Measurements from ENCODE around the gene RAC2.
"Not testable (repeated sequence)": the region's sequence is repeated elsewhere in the genome, so short reads cannot be mapped to it uniquely, and the experiment has no call there.

RAC2 gene

DNA sequence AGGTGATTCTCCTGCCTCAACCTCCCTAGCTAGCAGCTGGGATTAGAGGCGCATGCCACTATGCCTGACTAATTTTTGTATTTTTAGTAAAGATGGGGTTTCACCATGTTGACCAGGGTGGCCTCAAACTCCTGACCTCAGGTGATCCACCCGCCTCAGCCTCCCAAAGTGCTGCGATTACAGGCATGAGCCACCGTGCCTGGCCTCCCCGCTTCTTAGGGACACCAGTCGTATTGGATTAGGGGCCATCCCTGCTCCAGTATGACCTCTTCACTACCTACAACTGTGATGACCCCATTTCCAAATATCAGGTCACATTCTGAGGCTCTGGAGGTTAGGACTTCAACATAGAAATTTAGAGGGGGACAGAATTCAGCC, 42.6 kb downstream of the RAC2 start:
- DNase-seq: not testable (repeated sequence)

DNA sequence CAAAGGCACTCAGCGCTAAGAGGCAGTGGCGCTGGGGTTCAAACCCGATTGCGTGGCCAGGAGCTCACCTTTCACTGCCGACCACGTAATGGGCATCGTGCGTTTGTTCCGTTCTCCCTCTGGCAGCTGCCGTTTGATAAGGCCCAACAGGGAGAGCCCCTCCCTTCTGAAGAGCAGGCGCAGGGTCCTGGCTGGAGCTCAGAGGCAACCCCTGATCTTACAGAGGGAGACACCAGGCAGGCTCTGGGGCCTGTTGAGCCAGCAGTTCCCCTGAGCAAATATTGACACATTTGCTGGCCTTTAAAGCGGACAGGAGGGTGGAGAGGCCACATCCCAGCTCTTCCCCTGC, 44.3 kb downstream of the RAC2 start:
- no peak for DNase-seq

DNA sequence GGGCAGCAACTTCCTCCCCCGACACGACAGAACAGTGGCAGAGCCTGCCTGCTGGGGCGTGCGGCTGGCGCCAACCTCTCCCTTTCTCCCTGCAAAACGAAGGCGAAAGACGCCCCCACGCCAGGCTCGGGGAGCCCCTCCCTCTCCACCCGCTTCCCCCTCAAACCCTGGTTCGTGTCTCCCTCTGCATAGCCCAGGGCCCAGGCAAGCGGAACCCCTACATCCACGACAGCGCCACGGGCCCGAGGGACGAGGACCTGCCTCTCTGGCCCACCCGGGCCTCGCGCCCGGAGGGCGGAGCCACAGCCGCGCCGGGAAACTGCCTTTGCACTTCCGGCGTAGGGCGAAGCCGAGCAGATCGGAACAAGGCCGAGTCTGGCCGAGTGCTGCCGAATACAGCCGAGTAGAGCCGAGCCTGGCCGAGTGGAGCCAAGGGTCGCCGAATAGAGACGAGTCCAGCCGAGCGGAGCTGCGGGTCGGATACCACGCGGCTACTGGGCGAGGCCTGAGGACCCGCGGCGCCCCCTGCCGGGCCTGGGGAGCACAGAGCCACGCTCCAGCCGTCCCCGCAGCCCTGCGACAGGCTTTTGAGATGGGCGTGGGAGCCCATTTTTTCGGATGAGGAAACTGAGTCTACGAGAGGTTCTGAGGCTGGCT, 44.8 kb downstream of the RAC2 start:
- peak; percentile 95 for DNase-seq

DNA sequence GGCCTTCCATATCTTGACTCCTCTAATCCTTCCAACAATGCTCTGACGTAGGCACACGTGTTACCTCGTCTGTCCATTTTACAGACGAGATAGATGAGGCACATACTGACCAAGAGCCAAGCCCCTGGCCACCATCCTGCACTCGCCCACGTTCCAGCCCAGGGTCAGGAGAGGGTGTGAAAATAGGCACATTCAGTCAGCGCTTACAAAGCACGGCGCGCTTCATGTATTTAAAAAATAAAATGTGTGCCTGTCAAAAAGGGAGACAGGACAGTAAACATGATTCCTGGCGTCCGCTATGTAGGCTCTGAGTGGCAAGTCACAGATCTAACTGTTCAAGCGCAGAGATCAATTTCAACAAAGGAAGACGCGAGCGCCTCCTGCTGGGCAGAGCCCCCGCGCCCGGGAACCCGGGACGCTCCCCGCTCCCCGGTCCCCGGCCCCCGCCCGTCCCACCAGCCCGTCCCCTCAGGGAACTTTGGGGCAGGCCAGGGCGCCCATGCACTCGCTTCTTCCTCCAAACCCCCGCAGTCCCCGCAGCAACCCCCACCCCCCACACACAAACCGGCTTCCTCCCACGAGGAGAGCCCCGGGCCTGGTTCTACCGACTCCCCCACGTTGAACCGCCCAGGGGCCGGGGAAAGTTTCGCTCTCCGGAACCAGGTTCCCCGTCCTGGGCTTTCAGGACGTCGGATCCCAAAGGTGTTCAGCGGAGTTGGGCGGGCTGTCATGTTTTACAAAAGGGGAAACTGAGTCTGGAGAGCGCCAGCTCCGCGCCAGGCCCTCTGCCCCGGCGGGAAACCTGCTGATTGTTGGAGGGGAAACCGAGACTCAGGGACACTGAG, 45.6 kb downstream of the RAC2 start:
- DNase-seq: peak; percentile 43

DNA sequence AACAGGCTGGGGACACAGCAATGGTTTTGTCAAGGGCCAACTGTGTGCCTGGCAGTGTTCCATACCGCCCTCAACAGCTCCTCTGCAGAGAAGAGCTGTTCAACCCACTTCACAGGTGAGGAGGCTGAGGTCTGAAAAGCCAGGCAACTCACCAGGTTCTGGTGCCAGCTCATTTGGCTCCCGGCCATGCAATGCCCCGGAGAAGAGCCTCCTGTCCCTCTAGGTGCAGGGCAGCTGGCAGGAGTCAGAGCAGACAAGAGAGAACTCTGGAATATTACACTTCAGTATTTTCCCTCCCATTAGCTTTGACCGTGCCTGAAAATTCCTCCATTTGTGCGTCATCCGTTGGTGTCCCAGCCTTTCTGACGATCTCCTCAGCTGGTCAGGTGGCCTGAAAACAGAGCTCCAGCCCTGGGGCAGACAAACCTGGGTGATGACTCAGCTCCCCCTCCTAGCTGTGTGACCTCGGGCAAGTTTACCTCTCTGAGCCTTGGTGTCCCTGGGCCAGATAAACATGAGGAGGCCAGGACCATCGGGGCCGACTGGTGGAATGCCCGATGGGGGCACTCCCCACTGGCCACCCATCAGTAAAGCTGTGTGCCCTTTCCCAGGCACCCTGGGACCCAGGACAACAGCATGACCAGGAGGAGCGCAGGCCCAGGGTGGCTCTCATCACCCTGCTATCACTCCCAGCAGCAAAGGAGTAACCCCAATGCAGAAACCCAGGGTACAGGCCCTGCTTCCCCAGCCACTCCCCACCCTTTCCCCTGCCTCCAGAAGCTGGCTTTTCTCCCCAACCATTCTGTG, 46.4 kb downstream of the RAC2 start:
- peak; percentile 8 for DNase-seq

DNA sequence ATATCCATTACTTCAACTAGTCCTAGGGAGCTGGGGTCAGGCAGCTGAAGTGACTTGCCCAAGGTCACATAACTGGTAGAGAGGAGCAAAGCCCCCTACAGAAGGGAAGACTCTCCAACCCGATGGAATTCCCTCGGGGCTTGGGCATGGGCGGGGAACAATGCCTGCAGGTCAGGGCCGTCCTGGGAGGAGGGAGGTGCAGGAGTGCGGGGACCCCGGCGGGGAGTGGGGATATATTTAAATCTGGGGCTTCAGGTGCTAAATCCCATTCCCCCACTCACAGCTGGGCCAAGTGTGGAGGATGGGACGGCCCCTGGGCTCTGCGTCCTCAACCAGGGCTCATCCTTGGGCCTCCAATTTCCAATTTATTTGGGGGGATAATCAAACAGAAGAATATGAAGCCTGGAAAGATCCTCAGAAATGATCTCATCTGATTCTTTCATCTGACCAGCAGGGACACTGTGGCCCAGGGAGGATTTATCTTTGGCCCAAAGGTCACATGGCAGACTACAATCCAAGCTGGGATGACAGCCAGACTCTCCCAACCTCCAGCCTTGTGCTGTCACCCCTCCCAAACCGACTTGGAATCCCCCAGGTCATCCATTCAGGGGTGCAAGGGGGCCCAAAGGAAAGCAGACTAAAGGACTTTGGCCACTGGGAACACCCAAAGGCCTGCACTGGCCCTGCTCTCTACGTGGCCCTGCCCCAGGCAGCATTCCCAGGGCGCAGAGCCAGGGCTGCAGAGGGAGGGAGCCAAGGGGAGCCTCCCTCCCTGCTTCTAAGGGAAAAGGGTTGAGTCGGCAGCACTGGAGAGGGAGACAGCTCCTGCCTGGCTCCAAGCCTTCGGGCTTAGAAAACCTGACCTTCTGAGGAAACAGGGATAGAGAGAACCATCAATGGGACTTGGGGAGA, 47.3 kb downstream of the RAC2 start:
- DNase-seq: no peak

DNA sequence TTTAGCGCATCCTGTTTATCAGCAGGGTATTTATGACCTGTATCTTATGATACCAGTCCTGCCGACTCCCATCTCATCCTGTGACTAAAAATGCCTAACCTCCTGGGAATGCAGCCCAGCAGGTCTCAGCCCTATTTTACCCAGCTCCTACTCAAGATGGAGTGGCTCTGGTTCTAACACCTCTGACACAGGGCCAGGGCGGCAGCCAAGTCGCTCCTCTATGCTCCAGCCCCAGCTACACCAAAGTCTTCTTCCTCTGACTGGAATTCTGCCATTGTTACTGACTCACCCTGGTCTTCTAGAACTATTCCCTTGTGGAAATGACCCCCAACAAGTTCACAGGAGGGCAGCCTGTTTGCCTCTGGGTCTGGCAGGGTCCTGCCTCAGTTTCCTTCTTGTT, 48.1 kb downstream of the RAC2 start:
- DNase-seq: no peak

DNA sequence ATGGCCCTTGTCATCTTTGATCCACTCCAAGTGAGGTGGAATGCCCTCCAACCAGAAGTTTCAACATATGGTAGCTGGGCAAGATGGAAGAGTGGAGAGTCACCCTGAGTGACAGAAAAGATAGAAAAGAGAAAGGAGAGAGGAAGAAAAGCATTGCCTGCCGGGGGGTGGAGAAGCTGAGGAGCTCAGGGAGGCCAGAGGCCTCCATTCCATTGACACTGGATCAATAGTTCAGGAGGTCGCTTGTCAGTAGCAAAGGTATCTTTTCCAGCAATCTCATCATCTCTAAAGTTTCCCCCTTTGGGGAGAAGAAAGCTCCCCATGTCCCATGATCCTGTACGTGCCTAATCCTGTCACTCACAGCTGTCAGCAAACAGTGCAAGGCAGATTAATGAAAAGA, 49.3 kb downstream of the RAC2 start:
- DNase-seq: no peak

DNA sequence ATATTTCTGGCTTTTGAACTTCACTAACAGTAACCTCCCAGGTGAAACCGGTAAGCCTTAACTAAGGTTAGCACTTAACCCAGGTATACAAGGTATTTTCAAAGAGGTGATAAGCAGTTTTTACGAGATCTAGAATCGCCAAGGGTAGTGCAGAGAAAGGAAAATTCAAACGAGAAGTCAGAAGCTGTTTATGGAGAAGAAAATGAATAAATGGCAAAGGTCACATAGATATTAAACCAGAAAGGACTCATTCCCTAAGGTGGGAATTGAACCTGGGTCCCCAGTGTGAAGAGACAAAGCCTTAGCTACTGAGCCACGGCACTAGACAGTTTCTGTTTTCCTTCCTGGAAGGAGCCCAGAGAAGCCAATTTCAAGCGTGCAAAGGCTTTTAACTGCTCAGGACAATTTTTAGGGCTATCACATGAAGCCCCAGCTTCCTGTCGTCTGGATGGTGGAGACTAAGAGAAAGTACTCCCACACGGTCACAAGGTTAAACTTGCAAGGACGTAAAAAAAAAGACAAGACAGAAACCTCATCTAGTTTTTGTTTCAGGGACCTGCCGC, 50.4 kb downstream of the RAC2 start:
- DNase-seq: no peak

DNA sequence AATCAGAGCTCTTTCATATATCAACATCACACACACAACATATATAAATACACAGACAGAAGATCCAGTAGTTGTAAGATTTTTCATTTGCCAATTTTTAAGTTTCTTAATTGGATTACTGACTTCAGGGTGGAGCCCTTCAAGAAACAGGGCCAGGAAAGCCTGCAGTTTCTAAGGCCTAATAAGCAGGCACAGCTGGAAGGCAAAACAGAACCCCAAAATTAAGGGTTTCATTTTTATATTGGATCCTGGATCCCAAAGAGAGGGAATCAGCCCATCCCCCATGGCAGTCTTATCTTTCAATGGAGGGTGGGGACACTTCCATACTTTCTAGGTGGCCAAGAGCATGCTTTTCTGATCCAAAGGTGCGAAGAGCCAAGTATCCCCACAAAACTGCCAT, 51.3 kb downstream of the RAC2 start:
- DNase-seq: no peak

DNA sequence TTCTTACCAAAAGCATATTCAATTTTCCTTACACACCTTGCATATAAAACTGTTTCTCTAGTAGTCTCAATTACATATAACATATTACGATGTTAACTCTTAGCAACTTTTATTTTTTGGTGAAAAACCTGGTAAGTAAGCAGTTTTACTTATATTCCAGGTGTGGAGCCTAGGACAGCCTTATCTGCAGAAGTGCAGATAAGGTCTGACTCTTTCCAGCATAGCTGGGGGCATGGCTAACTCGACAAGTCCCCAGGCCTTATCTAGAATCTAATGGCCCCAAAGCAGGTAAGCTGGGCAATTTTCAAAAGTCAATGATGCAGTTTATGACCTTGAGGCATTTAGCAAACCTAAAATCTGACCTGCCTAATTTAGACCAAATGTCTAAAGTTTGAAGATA, 51.9 kb downstream of the RAC2 start:
- no peak for DNase-seq

DNA sequence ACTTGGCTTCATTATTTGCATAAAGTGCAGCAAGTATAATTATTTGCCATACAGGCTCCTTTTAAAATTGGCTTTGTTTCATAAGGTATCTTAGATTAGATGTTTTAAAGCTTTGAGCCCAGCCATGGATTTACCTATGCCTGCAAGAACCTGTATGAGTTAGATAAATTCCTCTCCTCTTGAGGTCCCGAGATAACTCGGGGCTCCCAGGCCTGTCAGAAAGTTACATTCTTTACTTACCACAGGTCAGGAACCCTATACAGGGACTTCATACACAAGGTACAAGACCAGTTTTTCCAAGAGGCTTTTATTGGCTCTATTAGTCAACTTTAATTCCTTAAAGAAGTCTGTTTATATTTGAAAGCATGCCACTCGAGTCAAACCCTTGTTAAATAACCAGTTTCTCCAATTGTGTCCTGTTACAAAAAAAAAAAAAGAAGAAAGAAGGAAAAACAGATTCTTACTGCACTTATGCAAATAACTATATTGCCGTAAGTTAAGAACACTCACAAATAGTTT, 53.7 kb downstream of the RAC2 start:
- DNase-seq: no peak

DNA sequence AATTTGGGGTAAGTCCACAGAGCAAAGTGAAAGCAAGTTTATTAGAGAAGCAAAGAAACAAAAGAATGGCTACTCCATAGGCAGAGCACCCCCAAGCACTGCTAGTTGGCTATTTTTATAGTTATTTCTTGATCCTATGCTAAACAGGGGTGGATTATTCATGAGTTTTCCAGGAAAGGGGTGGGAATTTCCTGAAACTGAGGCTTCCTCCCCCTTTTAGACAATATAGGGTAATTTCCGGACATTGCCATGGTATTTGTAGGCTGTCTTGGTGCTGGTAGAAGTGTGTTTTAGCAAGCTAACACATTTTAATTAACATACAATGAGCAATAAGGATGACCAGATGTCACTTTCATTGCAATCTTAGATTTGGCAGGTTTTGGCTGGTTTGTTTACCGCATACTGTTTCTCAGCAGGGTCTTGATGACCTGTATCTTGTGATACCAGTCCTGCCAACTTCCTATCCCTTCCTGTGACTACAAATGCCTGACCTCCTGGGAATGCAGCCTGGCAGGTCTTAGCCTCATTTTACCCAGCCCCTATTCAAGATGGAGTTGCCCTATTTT, 55.1 kb downstream of the RAC2 start:
- DNase-seq: no peak

DNA sequence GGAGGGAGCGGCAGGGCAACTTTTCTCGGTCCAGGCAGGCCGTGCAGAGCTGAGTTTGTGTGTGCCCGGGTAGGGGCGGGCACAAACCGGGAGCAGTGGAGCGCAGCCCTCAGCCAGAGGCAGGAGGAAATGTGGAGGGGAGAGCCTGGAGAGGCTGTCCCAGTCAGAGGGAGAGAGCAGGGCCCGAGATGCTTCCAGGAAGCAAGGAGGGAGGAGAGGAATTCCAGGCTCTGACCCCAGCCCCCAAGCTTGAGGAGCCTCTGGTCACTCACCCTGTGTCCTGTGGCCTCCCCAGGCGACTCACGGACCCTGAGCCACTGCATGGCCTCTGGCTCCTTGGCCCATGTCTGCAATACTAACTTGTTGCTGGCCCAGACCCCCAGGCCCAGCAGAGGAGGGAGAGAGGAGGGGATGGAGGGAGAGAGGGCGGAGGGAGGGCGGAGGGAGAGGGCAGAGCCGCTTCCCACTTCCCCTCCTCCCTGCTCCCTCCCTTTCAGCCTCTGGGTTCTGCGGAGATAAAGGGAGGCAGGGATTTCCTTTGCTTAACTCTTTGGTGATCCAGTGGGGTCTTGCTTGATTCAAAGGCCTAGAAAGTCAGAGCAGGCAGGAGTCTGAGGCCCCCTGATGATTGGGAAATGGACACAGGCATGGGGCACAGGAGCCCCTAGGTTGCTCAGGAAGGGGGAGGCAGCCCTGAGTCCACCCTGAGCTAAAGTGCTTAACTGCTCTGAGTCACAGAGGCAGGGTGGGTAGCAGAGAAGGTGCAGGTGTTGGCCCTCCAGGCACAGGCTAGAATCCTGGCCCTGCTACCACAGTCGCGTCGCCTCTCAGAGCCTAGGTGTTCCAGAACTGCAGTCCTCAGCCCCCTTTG, 55.9 kb downstream of the RAC2 start, which contains the start of gene C1QTNF6:
Gene C1QTNF6, minus strand, starts transcription at position 357 of the 871 bp plus-strand sequence. Its CDS starts 34 bp downstream, at position 323.
- DNase-seq: no peak

DNA sequence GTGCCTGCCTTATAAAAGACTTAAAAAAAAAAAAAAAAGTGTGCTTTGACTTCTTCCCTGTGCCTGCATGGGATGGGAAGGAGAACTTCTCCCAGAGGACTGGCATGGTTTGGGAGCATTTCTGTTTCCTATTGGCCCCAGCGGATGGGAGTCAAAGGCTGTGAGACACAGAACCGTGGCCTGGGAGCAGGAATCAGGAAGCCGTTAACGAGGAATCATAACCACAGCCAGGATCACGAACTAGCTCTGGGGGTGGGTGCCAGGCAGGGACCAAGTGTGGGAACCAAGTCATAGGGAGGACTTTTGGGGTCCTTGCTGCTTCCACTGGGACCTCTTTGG, 56.5 kb downstream of the RAC2 start:
- DNase-seq: no peak

DNA sequence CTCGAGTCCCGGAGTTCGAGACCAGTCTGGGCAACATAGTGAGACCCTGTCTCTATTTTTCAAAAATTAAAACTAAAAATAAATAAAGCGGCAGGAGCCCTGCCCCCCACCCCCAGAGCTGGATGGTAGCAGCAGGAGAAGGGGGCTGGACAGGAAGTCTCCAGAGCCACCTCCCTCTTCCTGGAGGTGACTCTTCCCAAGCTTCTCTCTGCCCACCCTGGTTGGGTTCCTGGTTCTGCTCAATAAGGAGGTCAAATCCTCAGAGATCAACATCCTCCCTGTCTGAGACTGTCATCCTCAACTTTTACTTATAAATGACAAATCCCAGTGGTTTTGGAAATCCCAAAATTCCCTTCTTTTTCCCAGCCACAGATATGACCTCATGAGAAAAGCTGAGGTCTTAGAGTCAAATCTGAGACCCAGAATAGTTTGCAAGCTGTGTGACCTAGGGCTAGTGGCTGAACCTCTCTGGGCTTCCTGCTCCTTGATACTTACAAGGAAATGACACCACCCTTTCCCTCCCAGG, 57.0 kb downstream of the RAC2 start:
- no peak for DNase-seq

DNA sequence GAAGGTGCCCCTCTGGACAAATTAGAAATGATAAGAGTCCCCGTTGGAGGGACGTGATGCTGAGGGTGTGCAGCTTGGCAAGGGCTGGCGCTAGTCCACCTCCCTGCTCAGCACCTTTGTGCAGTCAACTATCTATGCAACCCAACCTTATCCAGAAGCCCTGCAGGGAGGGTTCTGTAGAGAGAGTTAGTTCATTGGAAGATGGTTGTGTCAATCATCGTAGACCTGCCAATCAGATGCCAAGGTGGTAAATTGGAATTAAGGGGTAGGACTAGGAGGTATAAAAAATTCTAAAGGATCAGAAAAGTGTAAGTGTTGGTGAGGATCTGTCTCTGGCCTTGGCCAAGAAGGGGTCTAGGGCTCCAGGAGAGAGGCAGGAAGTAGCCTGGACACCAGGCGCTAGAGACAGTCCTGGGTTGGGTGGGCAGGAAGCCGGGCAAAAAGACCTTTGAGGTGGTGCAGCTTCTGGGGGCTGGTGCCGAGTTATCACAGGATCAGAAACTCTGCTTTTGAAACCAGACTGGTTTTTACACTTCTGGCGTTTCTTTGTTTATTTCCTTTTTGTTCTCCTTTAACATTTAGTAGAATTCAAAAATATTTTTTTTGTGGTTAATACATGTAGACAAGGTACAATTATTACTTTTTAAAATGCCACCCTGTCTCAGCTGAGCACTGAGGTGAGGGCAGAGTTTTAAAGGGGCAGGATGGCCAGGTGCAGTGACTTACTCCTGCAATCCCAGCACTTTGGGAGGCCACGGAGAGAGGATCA, 57.7 kb downstream of the RAC2 start:
- no peak for DNase-seq

DNA sequence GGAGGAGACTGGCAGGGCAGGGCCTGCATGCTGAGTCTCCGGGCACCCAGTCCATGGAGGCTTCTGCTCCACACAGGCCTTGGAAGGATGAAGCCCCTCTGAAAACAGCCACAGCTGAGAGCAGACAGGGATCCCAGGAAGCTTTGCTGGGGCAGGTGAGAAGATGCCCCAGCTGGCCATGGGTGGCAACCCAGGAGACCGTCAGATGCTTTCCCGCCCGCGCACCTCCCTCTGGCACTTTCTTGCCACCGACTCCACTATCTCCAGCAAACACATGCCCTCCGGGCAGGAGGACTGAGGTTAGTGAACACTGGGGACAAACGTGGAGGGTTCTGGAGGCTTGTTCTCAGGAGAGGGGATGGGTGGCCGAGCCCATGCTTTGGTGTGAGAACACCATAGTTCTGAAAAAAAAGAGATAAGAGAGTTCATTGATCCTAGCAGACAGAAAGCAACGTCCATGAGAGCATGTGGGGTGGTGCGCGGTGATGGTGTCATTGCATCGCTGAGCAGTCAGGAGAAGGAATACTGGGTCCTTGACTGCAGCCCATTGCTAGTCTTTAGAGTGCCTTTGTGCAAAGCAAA, 58.3 kb downstream of the RAC2 start:
- no peak for DNase-seq

DNA sequence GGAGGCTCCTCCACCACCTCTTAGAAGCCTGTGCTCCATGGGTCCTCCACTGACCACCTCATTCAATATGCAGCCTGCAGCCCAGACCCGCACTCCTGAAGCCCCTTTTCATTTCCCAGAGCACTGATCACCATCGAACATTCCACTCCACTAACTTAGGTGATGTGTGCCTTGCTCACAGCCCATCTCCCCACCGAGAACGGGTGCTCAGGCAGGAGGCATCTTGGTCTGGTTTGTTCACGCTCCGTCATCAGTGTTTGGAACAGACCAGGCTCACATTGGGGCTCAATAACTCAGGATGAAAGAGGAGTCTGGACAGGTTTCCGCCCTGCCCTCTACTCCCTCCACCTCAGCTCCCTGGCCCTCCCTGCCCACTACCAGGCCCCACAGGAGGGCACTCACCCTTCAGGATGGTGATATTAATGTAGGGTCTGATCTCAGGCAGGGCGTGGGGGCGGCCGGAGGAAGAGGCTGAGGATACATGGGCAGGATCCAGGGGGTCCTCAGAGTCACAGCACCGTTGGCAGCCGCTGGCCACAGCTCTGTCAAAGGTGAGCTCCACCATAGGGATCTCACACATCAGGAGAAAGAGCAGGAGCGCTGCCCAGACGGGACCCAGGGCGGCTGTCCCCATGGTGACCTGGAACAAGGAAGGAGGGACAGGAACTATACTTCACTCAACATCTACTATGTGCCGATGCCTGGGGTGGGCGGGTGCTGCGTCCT, 59.1 kb downstream of the RAC2 start:
- no peak for DNase-seq

All from NCI-H1105 treated with DMSO at 0.1 percent for 48 hours (cell line).